ENCODE results near the gene SIRT3. TPM values are rescaled to one million over a fixed set of nuclear protein-coding genes. Genes with fewer than 3 reads are reported as not detected.

Gene SIRT3
- 10.8 and 12.5 TPM in 2 replicates for total RNA-seq (2014; rRNA removed; shearing (Covaris generic))

GRCh38 chr11:235997-236773, at the start of gene SIRT3:
Gene SIRT3, minus strand, starts transcription at chr11:236342. Its CDS starts 14 bp downstream, at chr11:236328.
- peak; percentile 83 for DNase-seq (ENCODE audit: low read depth)

GRCh38 chr11:285894-286220, 49.7 kb upstream of the SIRT3 start:
- no peak for DNase-seq (ENCODE audit: low read depth)

GRCh38 chr11:285021-285893, 49.1 kb upstream of the SIRT3 start:
- no peak for DNase-seq (ENCODE audit: low read depth)

- DNase-seq (ENCODE audit: low read depth) = no peak
These were observed 48.2 kb upstream of the SIRT3 start for GRCh38 chr11:284105-285020.

- no peak for DNase-seq (ENCODE audit: low read depth)
These were observed 47.4 kb upstream of the SIRT3 start for GRCh38 chr11:283405-284104.

- no peak for DNase-seq (ENCODE audit: low read depth)
These were observed 46.7 kb upstream of the SIRT3 start for GRCh38 chr11:282630-283360.

GRCh38 chr11:282171-282570, 46.0 kb upstream of the SIRT3 start:
- DNase-seq (ENCODE audit: low read depth) = no peak

GRCh38 chr11:281486-282161, 45.5 kb upstream of the SIRT3 start:
- no peak for DNase-seq (ENCODE audit: low read depth)

GRCh38 chr11:280706-281485, 44.8 kb upstream of the SIRT3 start:
- no peak for DNase-seq (ENCODE audit: low read depth)

- DNase-seq (ENCODE audit: low read depth) = no peak
These were observed 44.0 kb upstream of the SIRT3 start for GRCh38 chr11:279966-280705.

- no peak for DNase-seq (ENCODE audit: low read depth)
These were observed 43.2 kb upstream of the SIRT3 start for GRCh38 chr11:279040-279965.

GRCh38 chr11:278001-278951, 42.1 kb upstream of the SIRT3 start, which contains the start of gene NLRP6:
Gene NLRP6, plus strand, starts transcription at chr11:278407. Its CDS starts 163 bp downstream, at chr11:278570.
- no peak for DNase-seq (ENCODE audit: low read depth)

- no peak for DNase-seq (ENCODE audit: low read depth)
These were observed 40.1 kb upstream of the SIRT3 start for GRCh38 chr11:276219-276618.

- DNase-seq (ENCODE audit: low read depth) = no peak
These were observed 36.7 kb upstream of the SIRT3 start for GRCh38 chr11:272931-273198.

- no peak for DNase-seq (ENCODE audit: low read depth)
These were observed 36.2 kb upstream of the SIRT3 start for GRCh38 chr11:272195-272930.

- DNase-seq (ENCODE audit: low read depth) = no peak
These were observed 35.2 kb upstream of the SIRT3 start for GRCh38 chr11:271319-271715.
